Liver (tissue), 9 donors: ENCODE results near the gene ADAMTS1. TPM values are rescaled to one million over a fixed set of nuclear protein-coding genes. Genes with fewer than 3 reads are reported as not detected.
A peak's percentile ranks its signal among the peaks of the same experiment; 100 is the strongest.

Source experiments
- DNase-seq: peaks from one replicate; pipeline ENCODE4 v3.0.0-alpha.2; 2017; ENCODE audit warnings: low spot score
- H3K27ac ChIP-seq, 2 donors: one replicate each; pipeline ENCODE4 v1.7.0; 2013; ENCODE audit warnings: inconsistent platforms in 2 of 2, low read length in 2 of 2, control low read depth in 1 of 2, low read depth in 1 of 2, mild to moderate bottlenecking in 1 of 2
- H3K27me3 ChIP-seq, 4 donors: one replicate each; pipeline versions ENCODE4 v1.6.1 to v1.7.0; 2013; ENCODE audit warnings: low read length in 3 of 4, inconsistent platforms in 1 of 4, mild to moderate bottlenecking in 1 of 4, moderate library complexity in 1 of 4; ENCODE audit not compliant: control insufficient read depth in 4 of 4, insufficient read depth in 4 of 4
- H3K36me3 ChIP-seq, 4 donors: one replicate each; pipeline versions ENCODE4 v1.6.1 to v1.7.0; 2013; ENCODE audit warnings: low read length in 3 of 4, mild to moderate bottlenecking in 3 of 4, low read depth in 1 of 4, moderate library complexity in 1 of 4; ENCODE audit not compliant: control insufficient read depth in 4 of 4, insufficient read depth in 3 of 4
- H3K4me1 ChIP-seq, 4 donors: one replicate each; pipeline versions ENCODE4 v1.6.1 to v1.7.0; 2013; ENCODE audit warnings: low read length in 3 of 4, mild to moderate bottlenecking in 3 of 4, moderate library complexity in 1 of 4; ENCODE audit not compliant: control insufficient read depth in 4 of 4, insufficient read depth in 4 of 4
- H3K4me3 ChIP-seq, 3 donors: one replicate each; pipeline versions ENCODE4 v1.6.1 to v1.7.0; 2013; ENCODE audit warnings: low read length in 3 of 3, control low read depth in 1 of 3, low read depth in 1 of 3, mild to moderate bottlenecking in 1 of 3
- H3K9ac ChIP-seq, 2 donors: one replicate each; pipeline ENCODE4 v1.7.0; 2013; ENCODE audit warnings: low read length in 2 of 2, mild to moderate bottlenecking in 2 of 2, moderate library complexity in 2 of 2, control low read depth in 1 of 2, low read depth in 1 of 2
- H3K9me3 ChIP-seq, 4 donors: one replicate each; pipeline versions ENCODE4 v1.6.1 to v1.7.0; 2013; ENCODE audit warnings: low read length in 3 of 4; ENCODE audit not compliant: control insufficient read depth in 4 of 4
- ATF3 ChIP-seq: IDR thresholded peaks from 2 replicates; pipeline ENCODE4 v1.6.1; 2016; ENCODE audit warnings: antibody characterized with exemption
- EGR1 ChIP-seq, 2 donors: IDR thresholded peaks; 2 replicates each; pipeline ENCODE4 v1.6.1; 2016 to 2018; ENCODE audit warnings: antibody characterized with exemption in 2 of 2, low read depth in 2 of 2
- FOXA1 ChIP-seq: IDR thresholded peaks from 2 replicates; pipeline ENCODE4 v1.6.1; 2016; ENCODE audit warnings: antibody characterized with exemption
- FOXA2 ChIP-seq: IDR thresholded peaks from 2 replicates; pipeline ENCODE4 v1.6.1; 2016; ENCODE audit warnings: antibody characterized with exemption
- GABPA ChIP-seq, 2 donors: IDR thresholded peaks in 1 of 2; conservative IDR thresholded peaks in 1 of 2; 2 replicates each; pipeline ENCODE4 v1.6.1; 2016; ENCODE audit warnings: antibody characterized with exemption in 2 of 2, mild to moderate bottlenecking in 1 of 2, moderate library complexity in 1 of 2
- HNF4A ChIP-seq, 2 donors: conservative IDR thresholded peaks; 2 replicates each; pipeline ENCODE4 v1.6.1; 2016; ENCODE audit warnings: antibody characterized with exemption in 2 of 2, mild to moderate bottlenecking in 2 of 2
- HNF4G ChIP-seq: IDR thresholded peaks from 2 replicates; pipeline ENCODE4 v1.6.1; 2016; ENCODE audit warnings: antibody characterized with exemption
- JUND ChIP-seq, 2 donors: IDR thresholded peaks; 2 replicates each; pipeline ENCODE4 v1.6.1; 2016; ENCODE audit warnings: antibody characterized with exemption in 2 of 2
- NR2F2 ChIP-seq: IDR thresholded peaks from 2 replicates; pipeline ENCODE4 v1.6.1; 2016; ENCODE audit warnings: antibody characterized with exemption
- RAD21 ChIP-seq, 2 donors: IDR thresholded peaks; 2 replicates each; pipeline ENCODE4 v1.6.1; 2016; ENCODE audit warnings: antibody characterized with exemption in 2 of 2, mild to moderate bottlenecking in 2 of 2
- REST ChIP-seq: IDR thresholded peaks from 2 replicates; pipeline ENCODE4 v1.6.1; 2016; ENCODE audit warnings: antibody characterized with exemption, mild to moderate bottlenecking
- RXRA ChIP-seq, 2 donors: IDR thresholded peaks; 2 replicates each; pipeline ENCODE4 v1.6.1; 2017 to 2018; ENCODE audit warnings: antibody characterized with exemption in 2 of 2, mild to moderate bottlenecking in 1 of 2
- SP1 ChIP-seq: IDR thresholded peaks from 2 replicates; pipeline ENCODE4 v1.6.1; 2018; ENCODE audit warnings: antibody characterized with exemption, mild to moderate bottlenecking
- WGBS: extraction: QIAGEN DNeasy Blood & Tissue Kit; methylation state at CpG from one replicate; pipeline ENCODE4 v1.1.7; 2013; 5-methylcytosine and 5-hydroxymethylcytosine counted together
- polyA plus RNA-seq, 2 donors: library from polyadenylated mRNA; stranded (reverse) in 1 of 2; unstranded in 1 of 2; fragments of 200-250 nt in 1 of 2; fragments of >200 nt in 1 of 2; fragmentation: Nextera tagmentation in 1 of 2; extraction: Ambion mirVana in 1 of 2; gene quantifications; one replicate each; pipeline versions ENCODE4 v1.2.1 to v1.2.3, GENCODE V29; 2013 to 2015
- total RNA-seq, 2 donors: library from RNA; depleted of rRNA; stranded (reverse); fragments of >200 nt; gene quantifications; one replicate each; pipeline ENCODE4 v1.2.3, GENCODE V29; 2014
- TF ChIP-seq, protein P1 (sequence below): fragments of 150-350 bp; IDR thresholded peaks from 2 replicates; pipeline ENCODE4 v1.5.1; 2017; ENCODE audit warnings: improper control_type of control experiment, low read depth, low read length; ENCODE audit not compliant: missing input control
- TF ChIP-seq, protein P2 (sequence below): IDR thresholded peaks from 2 replicates; pipeline ENCODE4 v1.6.1; 2016; ENCODE audit warnings: antibody characterized with exemption
- TF ChIP-seq, protein P3 (sequence below): IDR thresholded peaks from 2 replicates; pipeline ENCODE4 v1.6.1; 2016; ENCODE audit warnings: antibody characterized with exemption
- donor health status: healthy.
- donor health status: healthy.
- donor health status: healthy.
- donor health status: healthy.
- donor health status: healthy.

The ADAMTS1 gene
- total and polyA plus RNA-seq, 4 donors = 3.3 to 23.1 (median 10.7) TPM

GRCh38 chr21:26834181-26834905 is 10.9 kb downstream of the ADAMTS1 start:
- H3K4me1 ChIP-seq = no peaks in the 10 kb centered on the region
- TF ChIP-seq NR2F2 (no peak), JUND (IDR thresholded peaks at IDR 0.05) (no peak), GABPA (IDR thresholded peaks at IDR 0.05 in 1 of 2, conservative IDR thresholded peaks at IDR 0.05 in 1 of 2) (no peak), SP1 (no peak), RAD21 (IDR thresholded peaks at IDR 0.05) (peak; percentile 8 to 52)
- TF ChIP-seq, protein P1, sequence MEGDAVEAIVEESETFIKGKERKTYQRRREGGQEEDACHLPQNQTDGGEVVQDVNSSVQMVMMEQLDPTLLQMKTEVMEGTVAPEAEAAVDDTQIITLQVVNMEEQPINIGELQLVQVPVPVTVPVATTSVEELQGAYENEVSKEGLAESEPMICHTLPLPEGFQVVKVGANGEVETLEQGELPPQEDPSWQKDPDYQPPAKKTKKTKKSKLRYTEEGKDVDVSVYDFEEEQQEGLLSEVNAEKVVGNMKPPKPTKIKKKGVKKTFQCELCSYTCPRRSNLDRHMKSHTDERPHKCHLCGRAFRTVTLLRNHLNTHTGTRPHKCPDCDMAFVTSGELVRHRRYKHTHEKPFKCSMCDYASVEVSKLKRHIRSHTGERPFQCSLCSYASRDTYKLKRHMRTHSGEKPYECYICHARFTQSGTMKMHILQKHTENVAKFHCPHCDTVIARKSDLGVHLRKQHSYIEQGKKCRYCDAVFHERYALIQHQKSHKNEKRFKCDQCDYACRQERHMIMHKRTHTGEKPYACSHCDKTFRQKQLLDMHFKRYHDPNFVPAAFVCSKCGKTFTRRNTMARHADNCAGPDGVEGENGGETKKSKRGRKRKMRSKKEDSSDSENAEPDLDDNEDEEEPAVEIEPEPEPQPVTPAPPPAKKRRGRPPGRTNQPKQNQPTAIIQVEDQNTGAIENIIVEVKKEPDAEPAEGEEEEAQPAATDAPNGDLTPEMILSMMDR = peak; percentile 18
- no peaks in the 10 kb centered on the region for H3K27me3 ChIP-seq
- DNase-seq = no peak
- H3K36me3 ChIP-seq = peaks cover 3 to 28% (median 13%) of the 10 kb centered on the region in 4 donors
- no peaks in the 10 kb centered on the region for H3K9me3 ChIP-seq
- WGBS = 90% methylated on average over 2 of the region's 2 CpGs
- no peak overlapping the region for H3K9ac ChIP-seq
- no peak overlapping the region for H3K27ac ChIP-seq
- no peak overlapping the region for H3K4me3 ChIP-seq

GRCh38 chr21:26833460-26833939 is 11.7 kb downstream of the ADAMTS1 start:
- H3K4me1 ChIP-seq = no peaks in the 10 kb centered on the region
- TF ChIP-seq RAD21 (IDR thresholded peaks at IDR 0.05) (no peak), HNF4G (no peak), JUND (IDR thresholded peaks at IDR 0.05) (no peak), SP1 (no peak), HNF4A (conservative IDR thresholded peaks at IDR 0.05) (no peak), NR2F2 (no peak), EGR1 (IDR thresholded peaks at IDR 0.05; ENCODE audit: low read depth in 2 of 2) (no peak), FOXA2 (no peak), ATF3 (no peak), REST (no peak), RXRA (IDR thresholded peaks at IDR 0.05) (no peak), FOXA1 (no peak)
- TF ChIP-seq, protein P2, sequence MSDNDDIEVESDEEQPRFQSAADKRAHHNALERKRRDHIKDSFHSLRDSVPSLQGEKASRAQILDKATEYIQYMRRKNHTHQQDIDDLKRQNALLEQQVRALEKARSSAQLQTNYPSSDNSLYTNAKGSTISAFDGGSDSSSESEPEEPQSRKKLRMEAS = no peak
- TF ChIP-seq, protein P3, sequence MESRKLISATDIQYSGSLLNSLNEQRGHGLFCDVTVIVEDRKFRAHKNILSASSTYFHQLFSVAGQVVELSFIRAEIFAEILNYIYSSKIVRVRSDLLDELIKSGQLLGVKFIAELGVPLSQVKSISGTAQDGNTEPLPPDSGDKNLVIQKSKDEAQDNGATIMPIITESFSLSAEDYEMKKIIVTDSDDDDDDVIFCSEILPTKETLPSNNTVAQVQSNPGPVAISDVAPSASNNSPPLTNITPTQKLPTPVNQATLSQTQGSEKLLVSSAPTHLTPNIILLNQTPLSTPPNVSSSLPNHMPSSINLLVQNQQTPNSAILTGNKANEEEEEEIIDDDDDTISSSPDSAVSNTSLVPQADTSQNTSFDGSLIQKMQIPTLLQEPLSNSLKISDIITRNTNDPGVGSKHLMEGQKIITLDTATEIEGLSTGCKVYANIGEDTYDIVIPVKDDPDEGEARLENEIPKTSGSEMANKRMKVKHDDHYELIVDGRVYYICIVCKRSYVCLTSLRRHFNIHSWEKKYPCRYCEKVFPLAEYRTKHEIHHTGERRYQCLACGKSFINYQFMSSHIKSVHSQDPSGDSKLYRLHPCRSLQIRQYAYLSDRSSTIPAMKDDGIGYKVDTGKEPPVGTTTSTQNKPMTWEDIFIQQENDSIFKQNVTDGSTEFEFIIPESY = no peak
- H3K36me3 ChIP-seq = peaks cover 1 to 20% (median 10%) of the 10 kb centered on the region in 4 donors
- no peaks in the 10 kb centered on the region for H3K27me3 ChIP-seq
- WGBS = 70% methylated on average over 6 of the region's 6 CpGs
- H3K4me3 ChIP-seq = no peak overlapping the region
- no peak overlapping the region for H3K9ac ChIP-seq
- no peak overlapping the region for H3K27ac ChIP-seq
- no peaks in the 10 kb centered on the region for H3K9me3 ChIP-seq
- no peak for DNase-seq
